HG02938 (cell line): Measurements from ENCODE around the gene SPO11.

Experiments used
- ATAC-seq: cut with Tn5 transposase; IDR thresholded peaks from one replicate; pipeline ENCODE4 v1.9.1; 2021; ENCODE audit warnings: mild to moderate bottlenecking, moderate library complexity; ENCODE audit not compliant: unreplicated experiment

SPO11 gene

DNA sequence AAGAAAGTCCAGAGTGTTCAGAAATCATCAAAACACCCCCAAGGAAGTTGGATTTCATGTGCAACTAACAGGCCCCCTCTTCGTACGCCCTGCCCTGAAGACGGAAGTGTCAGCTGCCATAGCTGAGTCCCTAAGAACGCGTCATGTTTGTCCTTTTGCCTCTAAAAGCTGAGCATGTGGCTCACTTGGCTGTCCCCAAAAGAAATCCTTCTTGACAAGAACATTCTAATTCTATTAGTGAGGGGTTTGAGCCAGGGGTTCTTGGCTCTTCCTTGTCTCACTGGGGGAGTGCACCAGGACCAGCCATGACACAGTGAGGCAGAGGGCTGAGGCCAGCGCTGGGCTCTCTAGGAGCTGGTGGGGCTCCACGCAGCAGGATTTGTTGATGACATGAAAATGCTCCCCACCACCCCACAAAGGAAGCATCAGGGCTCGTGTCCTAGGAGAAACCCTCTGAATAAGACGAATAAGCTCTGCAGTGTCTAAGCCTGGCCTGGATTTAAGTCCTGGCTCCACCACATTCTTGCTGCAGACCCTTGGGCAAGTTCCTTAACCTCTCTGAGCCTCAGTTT, 20.0 kb upstream of the SPO11 start:
- no peak for ATAC-seq

- no peak for ATAC-seq
These were observed 18.6 kb upstream of the SPO11 start for GRCh38 chr20:57310821-57311514.

GRCh38 chr20:57312138-57312537, 17.5 kb upstream of the SPO11 start:
- no peak for ATAC-seq

- ATAC-seq, result no peak
These were observed 16.4 kb upstream of the SPO11 start for GRCh38 chr20:57313230-57313629.

DNA sequence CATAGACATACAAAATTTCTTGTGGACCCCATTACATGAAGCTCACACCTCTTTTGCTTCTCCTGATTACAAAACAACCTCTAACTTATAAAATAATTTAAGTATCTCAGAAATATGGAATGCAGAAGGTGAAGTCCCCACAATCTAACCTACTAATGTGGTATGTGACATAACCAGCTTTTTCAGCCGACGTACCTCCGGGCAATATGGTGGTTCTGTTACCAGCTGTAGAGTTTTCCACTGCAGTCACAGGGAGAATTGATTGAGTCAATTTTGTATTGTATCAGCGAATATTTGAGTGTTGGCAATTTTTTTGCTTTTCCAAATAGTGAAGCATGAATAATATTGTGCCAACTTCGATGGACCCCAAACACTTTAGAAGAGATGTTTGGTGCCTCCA, 15.7 kb upstream of the SPO11 start:
- no peak for ATAC-seq

DNA sequence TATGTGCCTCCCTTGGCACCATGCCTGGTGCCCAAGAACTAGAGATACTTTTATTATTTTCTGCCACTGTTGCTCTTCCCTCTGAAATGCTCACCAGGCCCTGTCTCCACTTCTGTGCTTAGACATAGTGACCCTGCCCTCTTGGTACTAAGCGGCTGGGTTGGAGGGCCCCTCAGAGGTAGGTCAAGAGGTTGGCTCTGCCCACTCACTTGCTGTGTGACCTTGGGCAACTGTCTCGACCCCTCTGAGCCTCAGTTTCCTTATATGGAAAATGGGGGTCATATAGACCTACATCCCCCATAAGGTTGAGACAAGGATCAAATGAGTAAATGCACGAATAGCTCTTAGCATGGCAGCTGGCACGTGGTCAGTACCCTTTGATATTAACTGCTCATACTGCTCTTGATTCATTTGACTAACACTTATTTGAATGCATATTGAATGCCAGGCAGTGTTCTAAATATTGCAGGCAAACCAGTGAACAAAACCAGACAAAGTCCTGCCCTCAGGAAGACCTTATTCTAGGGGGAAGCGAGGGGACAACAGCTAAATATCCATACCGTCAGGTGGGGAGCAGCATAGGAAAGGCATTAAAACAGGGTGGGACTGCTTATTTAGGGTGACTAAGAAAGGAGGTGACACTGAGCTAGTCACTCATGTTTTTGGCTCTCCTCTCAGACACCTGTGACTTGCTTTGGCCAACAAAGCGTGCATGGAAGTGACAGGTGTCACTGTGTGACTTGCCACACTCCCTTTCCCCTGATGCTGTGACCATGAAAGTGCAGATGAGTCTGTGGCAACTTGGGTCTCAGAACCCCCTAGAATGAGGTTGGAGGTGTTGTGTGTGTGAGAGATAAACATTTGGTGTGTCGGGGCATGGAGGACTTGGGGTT, 14.3 kb upstream of the SPO11 start:
- no peak for ATAC-seq

- no peak for ATAC-seq
These were observed 13.6 kb upstream of the SPO11 start for GRCh38 chr20:57315976-57316480.

GRCh38 chr20:57316795-57317201, 12.8 kb upstream of the SPO11 start:
- ATAC-seq, result no peak

DNA sequence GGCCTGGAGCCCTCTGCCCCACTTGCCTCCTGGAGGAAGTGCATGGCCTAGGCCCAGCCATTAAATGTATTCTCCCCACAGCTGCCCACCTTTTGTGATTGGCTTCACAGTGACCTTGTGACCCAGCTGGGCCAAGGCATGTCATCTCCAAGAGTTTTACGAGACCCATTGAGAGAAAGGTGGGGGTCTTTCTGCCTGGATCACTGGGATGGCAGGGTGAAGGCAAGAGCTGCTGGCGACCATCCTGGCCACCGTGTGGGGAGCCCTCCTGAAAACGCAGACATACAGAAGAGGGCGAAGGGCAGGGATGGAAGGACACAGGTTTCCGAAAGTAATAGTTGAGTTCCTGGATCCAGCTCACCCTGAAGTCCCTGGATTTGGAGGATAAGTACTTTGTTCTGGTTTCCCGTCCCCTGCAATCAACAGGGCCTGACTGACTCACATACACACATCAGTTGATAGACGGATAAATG, 12.3 kb upstream of the SPO11 start:
- ATAC-seq, result no peak

- ATAC-seq, result no peak
These were observed 11.7 kb upstream of the SPO11 start for GRCh38 chr20:57317789-57318371.

DNA sequence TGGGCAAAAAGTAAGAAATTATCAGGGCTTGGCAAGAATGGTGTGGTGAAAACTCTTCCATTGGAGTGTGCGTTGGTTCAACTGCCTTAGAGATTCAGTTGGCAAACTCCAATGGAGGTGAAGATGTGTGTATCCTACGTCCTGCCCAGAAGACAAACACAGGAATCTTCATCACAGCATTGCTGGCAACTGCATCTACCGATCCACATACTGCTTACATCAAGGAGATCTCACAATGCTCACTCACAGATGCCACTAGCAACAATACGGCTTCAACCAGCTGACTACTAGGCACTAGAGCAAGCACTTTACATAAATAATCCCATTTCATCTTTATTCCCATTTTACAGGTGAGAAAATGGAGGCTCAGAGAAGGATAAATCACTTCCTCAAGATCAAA, 10.0 kb upstream of the SPO11 start:
- ATAC-seq, result no peak

DNA sequence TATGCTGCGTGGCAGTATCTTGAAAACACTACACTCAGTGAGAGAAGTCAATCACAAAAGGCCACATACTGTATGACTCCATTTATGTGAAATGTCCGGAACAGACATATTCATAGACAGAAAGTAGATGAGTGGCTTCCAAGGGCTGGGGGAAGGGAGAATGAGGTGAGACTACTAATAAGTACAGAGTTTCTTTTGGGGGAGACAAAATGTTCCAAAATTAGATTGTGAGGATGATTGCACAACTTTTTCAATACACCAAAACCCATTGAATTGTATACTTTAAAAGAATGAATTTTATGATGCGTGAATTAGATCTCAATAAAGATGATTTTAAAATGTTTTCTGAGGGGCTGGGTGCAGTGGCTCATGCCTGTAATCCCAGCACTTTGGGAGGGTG, 9.2 kb upstream of the SPO11 start:
- ATAC-seq, result no peak

- no peak for ATAC-seq
These were observed 8.5 kb upstream of the SPO11 start for GRCh38 chr20:57321142-57321541.

GRCh38 chr20:57322476-57322875, 7.1 kb upstream of the SPO11 start:
- ATAC-seq, result no peak

- ATAC-seq, result no peak
These were observed 6.6 kb upstream of the SPO11 start for GRCh38 chr20:57323034-57323433.

DNA sequence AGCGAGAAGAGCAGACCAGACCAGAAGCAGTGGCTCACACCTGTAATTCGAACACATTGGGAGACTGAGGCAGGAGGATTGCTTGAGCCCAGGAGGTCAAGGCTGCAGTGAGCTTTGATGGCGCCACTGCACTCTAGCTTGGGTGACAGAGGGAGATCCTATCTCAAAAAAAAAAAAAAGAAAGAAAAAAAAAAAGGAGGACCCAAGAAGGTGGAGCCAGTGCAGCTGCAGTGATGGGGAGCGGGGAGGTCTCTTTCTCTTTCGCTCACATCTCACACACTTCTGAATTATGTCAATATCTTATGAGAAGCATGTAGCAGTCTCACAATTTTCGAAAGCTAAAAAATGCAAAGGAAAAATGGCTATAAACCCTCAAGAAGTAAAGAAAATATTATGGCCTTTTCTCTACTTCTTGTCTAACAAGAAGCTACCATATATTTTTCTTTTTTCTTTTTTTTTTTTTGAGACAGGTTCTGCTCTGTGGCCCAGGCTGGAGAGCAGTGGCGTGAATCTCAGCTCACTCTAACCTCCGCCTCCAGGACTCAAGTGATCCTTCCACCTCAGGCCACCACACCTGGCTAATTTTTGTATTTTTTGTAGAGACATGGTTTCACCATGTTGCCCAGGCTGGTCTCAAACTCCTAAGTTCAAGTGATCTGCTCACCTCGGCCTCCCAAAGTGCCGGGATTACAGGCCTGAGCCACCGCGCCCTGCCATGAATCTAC, 3.8 kb upstream of the SPO11 start:
- ATAC-seq, result no peak

DNA sequence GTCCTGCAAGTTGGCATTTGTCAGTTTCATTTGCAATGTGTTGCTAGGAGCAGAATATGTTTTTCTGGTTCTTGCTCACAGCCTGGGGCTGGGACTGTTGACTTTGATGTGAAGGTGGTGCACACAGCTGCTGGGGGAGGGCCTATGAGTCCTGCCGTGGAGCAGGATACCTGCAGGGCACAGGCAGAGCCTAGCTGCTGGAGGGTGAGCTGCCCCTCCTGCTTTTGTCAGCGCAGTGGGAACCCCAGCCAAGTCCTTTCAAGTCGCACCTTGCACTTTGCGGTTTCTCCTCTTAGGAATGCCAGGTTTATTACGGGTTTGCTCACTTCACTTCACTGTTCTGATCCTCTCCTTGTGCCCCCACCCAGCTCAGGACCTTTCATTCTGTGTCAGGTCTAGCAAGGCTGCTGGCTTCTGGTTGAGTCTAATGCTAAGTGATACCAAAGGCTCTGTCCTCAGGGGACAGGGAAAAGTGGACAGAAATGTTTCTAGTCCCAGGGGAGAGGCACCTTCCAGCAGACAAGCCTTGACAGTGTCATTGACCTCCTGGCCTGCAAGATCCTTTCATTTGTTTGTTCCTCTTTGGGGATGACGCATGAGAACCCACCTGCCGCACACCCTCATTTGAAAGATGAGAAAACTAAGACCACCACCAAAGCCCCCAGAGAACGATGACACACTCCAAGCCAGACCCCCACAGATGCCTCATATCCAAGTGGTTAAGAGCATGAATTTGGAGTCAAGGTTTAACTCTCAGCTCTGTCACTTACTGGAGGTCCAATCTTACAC, 2.7 kb upstream of the SPO11 start:
- no peak for ATAC-seq

DNA sequence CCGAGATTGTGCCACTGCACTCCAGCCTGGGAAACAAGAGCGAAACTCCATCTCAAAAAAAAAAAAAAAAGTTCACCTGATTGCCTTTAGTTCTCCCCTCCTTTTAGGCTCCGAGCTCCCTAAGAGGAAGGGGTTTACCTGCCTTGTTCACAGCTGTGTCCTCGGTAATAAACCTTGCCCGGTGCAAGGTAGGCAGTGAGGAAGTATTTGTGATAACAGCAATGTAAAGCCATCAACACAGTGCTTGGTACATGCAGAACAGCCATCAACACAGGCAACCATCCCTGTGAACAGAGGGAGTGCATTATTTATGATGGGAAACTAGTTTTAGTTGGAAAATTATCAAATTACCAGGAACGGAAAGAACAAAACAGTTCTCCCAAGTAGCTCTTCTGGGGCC, 1.8 kb upstream of the SPO11 start:
- ATAC-seq, result no peak

- no peak for ATAC-seq
These were observed 1.4 kb downstream of the SPO11 start for GRCh38 chr20:57330998-57331397.
